ENCODE data around the gene CDC45. TPM values are rescaled to one million over a fixed set of nuclear protein-coding genes. Genes with fewer than 3 reads are reported as not detected.
A peak's percentile ranks its signal among the peaks of the same experiment; 100 is the strongest.

Gene CDC45
- total RNA-seq, 1 donor from 2014 or later = 6.2 TPM

DNA sequence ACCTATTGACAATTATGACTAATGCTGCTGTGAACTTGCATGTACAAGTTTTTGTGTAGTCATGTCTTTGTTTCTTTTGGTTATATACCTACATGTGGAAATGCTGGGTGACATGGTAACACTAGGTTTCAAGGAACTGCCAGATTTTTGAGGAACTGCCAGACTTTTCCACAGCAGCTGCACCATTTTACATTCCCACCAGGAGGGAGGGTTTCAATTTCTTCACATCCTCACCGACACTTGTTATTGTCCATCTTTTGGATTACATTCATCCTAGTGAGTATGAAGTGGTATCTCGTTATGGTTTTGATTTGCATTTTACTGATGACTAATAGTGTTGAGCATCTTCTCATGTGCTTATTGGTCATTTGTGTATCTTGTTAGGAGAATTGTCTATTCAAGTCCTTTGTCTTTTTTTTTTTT, 31.2 kb downstream of the CDC45 start:
- peaks cover 4% of the 10 kb centered on the region for H3K36me3 Mint-ChIP-seq (ENCODE audit: low read depth, unreplicated experiment)
- TF ChIP-seq, protein P1, sequence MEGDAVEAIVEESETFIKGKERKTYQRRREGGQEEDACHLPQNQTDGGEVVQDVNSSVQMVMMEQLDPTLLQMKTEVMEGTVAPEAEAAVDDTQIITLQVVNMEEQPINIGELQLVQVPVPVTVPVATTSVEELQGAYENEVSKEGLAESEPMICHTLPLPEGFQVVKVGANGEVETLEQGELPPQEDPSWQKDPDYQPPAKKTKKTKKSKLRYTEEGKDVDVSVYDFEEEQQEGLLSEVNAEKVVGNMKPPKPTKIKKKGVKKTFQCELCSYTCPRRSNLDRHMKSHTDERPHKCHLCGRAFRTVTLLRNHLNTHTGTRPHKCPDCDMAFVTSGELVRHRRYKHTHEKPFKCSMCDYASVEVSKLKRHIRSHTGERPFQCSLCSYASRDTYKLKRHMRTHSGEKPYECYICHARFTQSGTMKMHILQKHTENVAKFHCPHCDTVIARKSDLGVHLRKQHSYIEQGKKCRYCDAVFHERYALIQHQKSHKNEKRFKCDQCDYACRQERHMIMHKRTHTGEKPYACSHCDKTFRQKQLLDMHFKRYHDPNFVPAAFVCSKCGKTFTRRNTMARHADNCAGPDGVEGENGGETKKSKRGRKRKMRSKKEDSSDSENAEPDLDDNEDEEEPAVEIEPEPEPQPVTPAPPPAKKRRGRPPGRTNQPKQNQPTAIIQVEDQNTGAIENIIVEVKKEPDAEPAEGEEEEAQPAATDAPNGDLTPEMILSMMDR (IDR thresholded peaks at IDR 0.05; ENCODE audit: unreplicated experiment) = no peak
- no peak for DNase-seq (ENCODE audit: low spot score)
- H3K27me3 Mint-ChIP-seq (ENCODE audit: unreplicated experiment) = peaks cover 1% of the 10 kb centered on the region
- H3K27ac Mint-ChIP-seq (ENCODE audit: unreplicated experiment) = no peak overlapping the region
- H3K4me1 Mint-ChIP-seq (ENCODE audit: unreplicated experiment) = peaks cover 8% of the 10 kb centered on the region
- no peak overlapping the region for H3K4me3 Mint-ChIP-seq (ENCODE audit: unreplicated experiment)
- H3K9me3 Mint-ChIP-seq (ENCODE audit: unreplicated experiment) = no peaks in the 10 kb centered on the region

- TF ChIP-seq, protein P1 (IDR thresholded peaks at IDR 0.05; ENCODE audit: unreplicated experiment) = no peak
- no peaks in the 10 kb centered on the region for H3K9me3 Mint-ChIP-seq (ENCODE audit: unreplicated experiment)
- peaks cover 1% of the 10 kb centered on the region for H3K27me3 Mint-ChIP-seq (ENCODE audit: unreplicated experiment)
- no peak overlapping the region for H3K4me3 Mint-ChIP-seq (ENCODE audit: unreplicated experiment)
- no peak for DNase-seq (ENCODE audit: low spot score)
- H3K27ac Mint-ChIP-seq (ENCODE audit: unreplicated experiment) = no peak overlapping the region
- peaks cover 8% of the 10 kb centered on the region for H3K4me1 Mint-ChIP-seq (ENCODE audit: unreplicated experiment)
- peaks cover 4% of the 10 kb centered on the region for H3K36me3 Mint-ChIP-seq (ENCODE audit: low read depth, unreplicated experiment)
Observed at GRCh38 chr22:19513823-19514222, 34.1 kb downstream of the CDC45 start.

DNA sequence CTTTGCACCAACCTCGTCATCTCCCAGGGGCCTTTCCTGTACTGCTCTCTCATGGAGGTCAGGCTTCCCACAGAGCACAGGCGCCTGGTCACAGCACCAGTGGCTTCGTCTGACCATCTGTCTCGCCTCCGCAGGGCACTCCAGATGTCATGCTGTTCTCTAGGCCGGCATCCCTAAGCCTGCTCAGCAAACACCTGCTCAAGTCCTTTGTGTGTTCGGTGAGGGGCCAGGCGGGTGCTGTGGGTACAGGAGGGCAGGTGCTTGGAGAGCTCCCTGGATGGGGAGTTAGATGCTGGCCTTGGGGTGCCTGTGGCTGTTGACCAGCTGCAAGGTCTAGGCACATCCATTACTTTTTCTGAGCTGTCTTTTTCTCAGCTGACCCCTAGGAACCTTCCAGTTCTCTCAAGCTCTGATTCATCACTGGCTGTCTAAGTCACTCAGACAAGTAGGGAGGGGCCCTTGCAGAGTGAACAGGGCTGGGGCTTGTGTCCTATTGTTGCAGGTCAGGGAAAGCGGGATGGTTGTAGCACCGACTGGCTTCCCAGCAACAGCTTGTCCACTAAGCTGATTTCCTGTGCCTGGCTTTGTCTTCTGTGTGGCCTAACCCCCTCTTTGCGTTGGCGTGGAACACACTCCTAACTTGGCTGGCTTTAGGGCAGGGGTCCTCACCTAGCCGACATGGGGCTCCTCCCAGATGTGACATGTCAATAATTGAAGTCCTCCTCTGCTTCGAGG, 35.3 kb downstream of the CDC45 start:
- H3K4me1 Mint-ChIP-seq (ENCODE audit: unreplicated experiment) = peaks cover 8% of the 10 kb centered on the region
- H3K9me3 Mint-ChIP-seq (ENCODE audit: unreplicated experiment) = no peaks in the 10 kb centered on the region
- H3K36me3 Mint-ChIP-seq (ENCODE audit: low read depth, unreplicated experiment) = peaks cover 4% of the 10 kb centered on the region
- TF ChIP-seq, protein P1 (IDR thresholded peaks at IDR 0.05; ENCODE audit: unreplicated experiment) = no peak
- DNase-seq (ENCODE audit: low spot score) = no peak
- peak overlapping the region; percentile 5 for H3K27ac Mint-ChIP-seq (ENCODE audit: unreplicated experiment)
- H3K4me3 Mint-ChIP-seq (ENCODE audit: unreplicated experiment) = no peak overlapping the region
- peaks cover 2% of the 10 kb centered on the region for H3K27me3 Mint-ChIP-seq (ENCODE audit: unreplicated experiment)

DNA sequence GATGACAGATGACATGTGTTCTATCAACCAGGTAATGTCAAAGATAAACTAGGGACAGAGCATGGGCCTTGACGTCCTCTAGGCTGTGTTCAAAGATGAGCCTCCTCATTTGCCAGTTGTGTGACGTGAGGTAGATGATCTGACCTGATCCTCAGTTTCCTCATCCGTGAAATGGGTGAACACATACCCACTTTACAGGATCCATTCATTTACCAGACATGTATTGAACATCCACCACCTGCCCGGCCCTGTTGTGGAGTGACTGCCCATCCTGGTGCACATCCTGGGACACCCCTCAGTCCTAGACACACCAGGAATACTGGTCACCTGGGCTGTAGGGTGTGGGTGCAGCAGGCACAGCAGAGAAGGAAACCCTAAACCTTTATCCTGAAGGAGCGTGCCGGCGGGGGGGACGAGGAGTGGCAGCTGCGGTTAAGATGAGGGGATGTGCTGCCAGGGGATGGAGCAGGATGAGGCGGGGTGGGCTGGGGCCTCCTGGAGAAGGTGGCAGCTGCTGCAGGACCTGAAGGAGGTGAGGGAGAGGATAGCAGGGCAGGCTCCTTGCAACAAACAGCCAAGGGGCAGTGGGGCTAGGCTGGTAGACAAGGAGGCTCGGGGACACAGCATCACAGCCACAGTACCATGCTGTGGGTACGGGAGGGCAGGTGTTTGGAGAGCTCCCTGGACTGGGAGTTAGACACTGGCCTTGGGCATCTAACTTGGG, 36.1 kb downstream of the CDC45 start:
- H3K36me3 Mint-ChIP-seq (ENCODE audit: low read depth, unreplicated experiment) = peaks cover 4% of the 10 kb centered on the region
- TF ChIP-seq, protein P1 (IDR thresholded peaks at IDR 0.05; ENCODE audit: unreplicated experiment) = no peak
- H3K9me3 Mint-ChIP-seq (ENCODE audit: unreplicated experiment) = no peaks in the 10 kb centered on the region
- H3K27ac Mint-ChIP-seq (ENCODE audit: unreplicated experiment) = peak overlapping the region; percentile 5
- H3K27me3 Mint-ChIP-seq (ENCODE audit: unreplicated experiment) = peaks cover 2% of the 10 kb centered on the region
- peaks cover 8% of the 10 kb centered on the region for H3K4me1 Mint-ChIP-seq (ENCODE audit: unreplicated experiment)
- no peak overlapping the region for H3K4me3 Mint-ChIP-seq (ENCODE audit: unreplicated experiment)
- DNase-seq (ENCODE audit: low spot score) = no peak
